HG02973 (cell line): ENCODE results near the gene ARHGEF4.

Experiments used
- ATAC-seq: cut with Tn5 transposase; IDR thresholded peaks from one replicate; pipeline ENCODE4 v1.9.1; 2021; ENCODE audit warnings: moderate library complexity; ENCODE audit not compliant: unreplicated experiment

ARHGEF4 gene

GRCh38 chr2:131005216-131005935 lies 168.7 kb downstream of the ARHGEF4 start:
- ATAC-seq = no peak

GRCh38 chr2:131006561-131006960 lies 169.8 kb downstream of the ARHGEF4 start:
- no peak for ATAC-seq

GRCh38 chr2:131008967-131009366 lies 172.3 kb downstream of the ARHGEF4 start:
- ATAC-seq = no peak

DNA sequence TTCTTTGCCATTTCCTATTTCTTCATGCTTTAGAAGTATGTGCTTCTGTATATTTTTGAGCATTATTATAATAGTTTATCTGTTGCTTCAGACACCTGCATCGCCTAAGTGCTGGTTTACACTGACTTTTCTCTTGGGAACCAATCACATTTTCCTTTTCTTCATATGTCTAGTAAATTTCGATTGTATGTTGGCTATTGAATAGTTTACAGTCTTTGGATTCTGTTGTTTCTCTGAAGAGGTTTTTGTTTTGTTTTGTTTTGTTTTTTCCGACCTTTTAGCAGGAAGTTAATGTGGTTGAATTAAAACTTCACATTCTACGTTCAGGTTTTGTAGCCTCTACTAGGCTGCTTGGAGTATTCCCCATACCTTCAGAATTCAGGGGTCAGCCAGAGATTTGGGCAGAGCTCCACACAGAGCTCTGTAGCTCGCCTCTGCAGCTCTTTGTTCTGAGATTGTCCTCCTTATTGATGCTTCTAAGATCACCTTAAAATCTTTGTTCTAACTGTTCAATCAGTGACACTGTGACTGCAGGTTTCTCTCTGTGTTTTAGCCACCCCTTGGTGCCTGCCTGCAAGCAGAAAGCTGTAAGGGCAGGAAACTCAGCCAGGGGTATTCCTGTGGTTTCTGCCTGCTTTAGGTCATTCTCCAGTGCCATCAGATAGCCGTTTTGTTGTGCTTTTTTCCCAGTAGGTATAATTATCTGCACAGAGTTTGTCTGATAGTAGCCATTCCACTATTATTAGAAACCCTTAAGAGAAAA lies 173.2 kb downstream of the ARHGEF4 start:
- ATAC-seq = no peak

GRCh38 chr2:131010566-131010965 lies 173.9 kb downstream of the ARHGEF4 start:
- ATAC-seq = no peak

GRCh38 chr2:131011486-131011885 lies 174.8 kb downstream of the ARHGEF4 start:
- no peak for ATAC-seq

GRCh38 chr2:131014141-131014540 lies 177.4 kb downstream of the ARHGEF4 start:
- no peak for ATAC-seq

DNA sequence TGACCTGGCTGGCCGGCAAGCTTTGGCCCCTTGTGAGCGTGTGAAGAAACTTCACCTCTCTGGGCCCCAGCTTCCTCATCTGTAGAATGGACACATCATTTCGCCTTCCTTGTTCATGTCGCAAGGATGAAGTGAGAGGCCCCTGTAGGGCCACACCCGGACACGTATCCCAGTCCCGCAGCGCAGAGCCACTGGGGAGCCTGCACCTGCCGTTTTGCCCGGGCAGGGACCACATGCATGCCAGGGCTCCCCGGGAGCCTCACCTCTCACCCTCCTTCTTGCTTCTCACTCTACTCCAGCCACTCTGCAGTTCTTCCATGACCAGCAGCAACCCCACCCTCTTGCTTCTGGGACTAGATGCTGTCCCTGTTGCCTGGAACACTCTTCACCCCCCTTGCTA lies 179.1 kb downstream of the ARHGEF4 start:
- ATAC-seq = no peak

- ATAC-seq = no peak
Observed at GRCh38 chr2:131016826-131017741, 180.4 kb downstream of the ARHGEF4 start.

GRCh38 chr2:131022731-131023130 lies 186.0 kb downstream of the ARHGEF4 start:
- ATAC-seq = no peak

DNA sequence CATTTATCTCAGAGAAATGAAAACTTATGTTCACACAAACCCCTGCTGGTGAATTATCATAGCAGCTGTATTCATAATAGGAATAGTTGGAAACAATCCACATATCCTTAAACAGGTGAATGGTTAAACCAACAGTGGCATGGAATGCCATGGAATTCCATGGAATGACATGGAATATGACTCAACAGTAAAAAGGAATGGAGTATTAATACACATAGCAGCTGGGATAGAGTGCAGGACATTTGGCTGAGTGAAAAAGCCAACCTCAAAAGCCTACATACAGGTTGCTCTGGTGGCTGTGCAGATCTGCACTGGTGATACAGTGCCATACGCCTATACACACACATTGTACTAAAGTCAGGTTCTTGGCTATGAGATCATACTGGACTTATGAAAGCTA lies 187.0 kb downstream of the ARHGEF4 start:
- ATAC-seq = no peak

- no peak for ATAC-seq
Observed at GRCh38 chr2:131026919-131027318, 190.2 kb downstream of the ARHGEF4 start.

DNA sequence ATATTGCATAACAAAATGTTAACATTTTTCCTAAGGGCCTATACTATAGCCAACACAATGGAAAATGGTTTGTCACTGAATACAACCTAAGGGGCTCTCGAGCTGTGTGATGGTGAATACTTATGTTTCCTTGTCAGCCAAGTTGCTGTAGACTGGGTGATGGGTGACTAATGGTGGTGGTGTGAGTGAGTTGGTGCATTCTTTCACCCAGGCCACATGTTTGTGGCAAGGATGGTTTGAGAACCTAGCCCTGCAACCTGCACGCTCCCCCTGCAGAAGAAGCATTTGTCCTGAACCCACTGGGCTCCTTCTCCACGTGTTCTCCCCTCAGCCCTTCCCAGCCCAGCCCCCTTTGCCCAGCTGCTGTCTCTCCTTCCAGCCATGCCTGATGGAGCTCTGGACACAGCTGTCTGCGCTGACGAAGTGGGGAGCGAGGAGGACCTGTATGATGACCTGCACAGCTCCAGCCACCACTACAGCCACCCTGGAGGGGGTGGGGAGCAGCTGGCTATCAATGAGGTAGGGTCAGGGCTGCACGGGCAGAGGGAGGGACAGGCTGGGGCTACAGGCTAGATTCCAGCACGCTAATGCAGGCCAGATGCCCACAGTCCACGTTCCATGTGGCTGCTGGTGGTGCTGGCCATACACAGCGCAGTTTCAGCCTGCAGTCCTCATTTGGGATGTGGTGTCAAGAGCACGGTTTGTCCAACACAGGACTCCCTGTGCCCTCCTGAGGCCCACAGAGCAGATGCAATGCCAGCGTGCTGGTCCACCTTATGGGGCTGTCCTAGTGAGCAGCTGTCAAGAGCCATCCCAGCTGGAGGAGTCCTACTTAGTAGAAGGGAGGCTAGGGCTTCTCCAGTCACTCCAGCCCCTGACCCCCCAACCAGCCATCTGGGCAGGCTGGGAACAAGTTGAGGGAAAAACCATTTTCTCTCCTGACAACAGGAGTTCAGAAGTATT lies 191.1 kb downstream of the ARHGEF4 start:
- ATAC-seq = no peak

GRCh38 chr2:131029812-131030211 lies 193.1 kb downstream of the ARHGEF4 start:
- no peak for ATAC-seq

- ATAC-seq = no peak
Observed at GRCh38 chr2:131030478-131030971, 193.8 kb downstream of the ARHGEF4 start.

- ATAC-seq = no peak
Observed at GRCh38 chr2:131031431-131031841, 194.7 kb downstream of the ARHGEF4 start.

DNA sequence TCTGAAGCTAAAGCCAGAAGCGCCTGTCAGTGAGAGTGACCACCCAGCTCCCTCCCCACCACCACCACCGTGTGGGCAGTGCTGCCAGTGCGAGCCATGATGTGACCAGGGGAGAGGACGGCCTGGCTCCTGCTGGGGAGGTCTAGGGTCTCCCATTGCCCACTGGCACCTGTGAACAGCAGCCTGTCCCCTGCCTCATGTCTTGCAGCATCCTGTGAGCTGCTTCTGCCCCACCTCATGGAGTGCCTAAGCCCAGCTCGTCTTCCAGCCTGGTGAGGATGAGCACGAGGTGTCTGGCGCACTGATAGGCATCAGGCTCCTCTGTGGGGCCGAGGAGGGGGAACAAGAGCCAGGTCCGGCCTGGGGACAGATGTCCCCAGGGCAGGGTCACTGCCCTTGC lies 195.2 kb downstream of the ARHGEF4 start:
- ATAC-seq = no peak

- no peak for ATAC-seq
Observed at GRCh38 chr2:131032393-131032836, 195.7 kb downstream of the ARHGEF4 start.

DNA sequence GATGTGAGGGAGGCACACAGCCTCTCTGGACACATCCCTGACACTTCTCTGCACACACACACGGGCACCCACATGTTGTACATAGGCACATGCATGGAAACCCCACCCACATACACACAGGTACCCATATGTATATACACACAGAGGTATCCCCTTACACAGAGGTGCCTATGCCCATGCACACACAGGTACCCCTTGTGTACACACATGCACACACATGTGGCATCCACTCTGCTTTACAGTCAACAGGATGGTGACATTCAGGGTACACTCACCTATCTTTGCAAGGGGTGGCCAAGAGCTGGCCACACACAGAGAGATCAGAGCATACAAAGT lies 197.0 kb downstream of the ARHGEF4 start:
- no peak for ATAC-seq
